ENCODE data around the gene SLC25A43.

The SLC25A43 gene

DNA sequence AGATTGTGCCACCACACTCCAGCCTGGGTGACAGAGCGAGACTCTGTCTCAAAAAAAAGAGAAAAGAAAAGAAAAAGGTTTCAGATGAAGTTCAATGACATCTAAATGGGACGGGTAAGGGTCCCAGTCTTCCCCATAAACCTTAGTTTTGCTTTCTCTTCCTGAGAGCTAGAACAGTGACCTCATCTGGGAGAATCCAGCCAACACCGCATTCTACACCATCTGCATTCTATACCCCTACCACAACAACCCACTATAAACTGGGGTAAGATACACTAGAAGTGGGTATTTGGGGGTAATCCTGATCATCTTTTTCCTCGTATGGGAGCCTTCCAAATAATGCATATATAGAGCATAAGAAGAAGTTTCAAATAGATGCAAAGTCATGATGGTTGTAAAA lies 18.2 kb downstream of the SLC25A43 start:
- ChIA-PET CTCF (no interaction called here), POLR2A (no interaction called here)
- H3K4me3 ChIP-seq (ENCODE audit: low read depth, low read length), result no peak overlapping the region
- TF ChIP-seq, protein P1, sequence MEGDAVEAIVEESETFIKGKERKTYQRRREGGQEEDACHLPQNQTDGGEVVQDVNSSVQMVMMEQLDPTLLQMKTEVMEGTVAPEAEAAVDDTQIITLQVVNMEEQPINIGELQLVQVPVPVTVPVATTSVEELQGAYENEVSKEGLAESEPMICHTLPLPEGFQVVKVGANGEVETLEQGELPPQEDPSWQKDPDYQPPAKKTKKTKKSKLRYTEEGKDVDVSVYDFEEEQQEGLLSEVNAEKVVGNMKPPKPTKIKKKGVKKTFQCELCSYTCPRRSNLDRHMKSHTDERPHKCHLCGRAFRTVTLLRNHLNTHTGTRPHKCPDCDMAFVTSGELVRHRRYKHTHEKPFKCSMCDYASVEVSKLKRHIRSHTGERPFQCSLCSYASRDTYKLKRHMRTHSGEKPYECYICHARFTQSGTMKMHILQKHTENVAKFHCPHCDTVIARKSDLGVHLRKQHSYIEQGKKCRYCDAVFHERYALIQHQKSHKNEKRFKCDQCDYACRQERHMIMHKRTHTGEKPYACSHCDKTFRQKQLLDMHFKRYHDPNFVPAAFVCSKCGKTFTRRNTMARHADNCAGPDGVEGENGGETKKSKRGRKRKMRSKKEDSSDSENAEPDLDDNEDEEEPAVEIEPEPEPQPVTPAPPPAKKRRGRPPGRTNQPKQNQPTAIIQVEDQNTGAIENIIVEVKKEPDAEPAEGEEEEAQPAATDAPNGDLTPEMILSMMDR (IDR thresholded peaks at IDR 0.05; ENCODE audit: insufficient read depth, low read length, missing control alignments), result no peak
- no peak for DNase-seq (ENCODE audit: low read depth, low spot score)

DNA sequence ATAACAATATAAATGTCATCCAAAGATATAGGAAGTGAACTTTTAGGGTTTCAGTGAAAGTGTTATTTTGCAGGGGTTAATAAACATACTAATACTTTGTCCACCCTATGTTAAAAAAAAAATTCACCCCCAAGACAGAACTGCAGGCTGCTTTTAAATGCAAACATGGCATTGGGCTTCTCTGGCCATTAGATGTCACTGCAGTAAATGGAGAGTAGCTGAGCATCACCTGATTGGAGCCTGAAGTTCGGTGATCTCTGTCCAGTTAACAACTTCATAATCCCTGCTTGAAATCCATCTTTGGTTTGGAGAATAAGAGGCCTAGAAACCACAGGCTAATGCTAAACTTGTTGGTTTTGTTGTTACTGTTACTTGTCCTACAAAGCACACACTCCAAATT lies 18.7 kb downstream of the SLC25A43 start:
- ChIA-PET CTCF (no interaction called here), POLR2A (no interaction called here)
- no peak for DNase-seq (ENCODE audit: low read depth, low spot score)
- no peak overlapping the region for H3K4me3 ChIP-seq (ENCODE audit: low read depth, low read length)
- TF ChIP-seq, protein P1 (IDR thresholded peaks at IDR 0.05; ENCODE audit: insufficient read depth, low read length, missing control alignments), result no peak

DNA sequence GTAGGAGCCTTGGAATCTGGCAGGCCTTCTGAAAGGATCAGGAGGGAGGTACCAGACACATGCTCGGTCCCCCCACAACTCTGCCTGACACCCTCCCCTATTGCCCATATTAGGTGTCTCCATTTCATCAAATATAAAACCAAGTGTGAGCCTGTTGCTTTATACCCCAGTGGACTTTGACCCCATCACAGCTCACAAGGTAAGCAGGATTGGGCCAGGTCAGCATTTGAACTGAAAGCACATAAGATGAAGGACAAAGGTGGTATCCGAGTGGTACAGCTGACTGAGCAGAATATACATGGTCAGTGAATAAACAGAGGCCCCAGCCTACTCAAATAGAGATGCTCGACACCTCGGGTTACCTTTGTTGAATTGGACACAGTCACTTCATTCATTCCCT lies 20.0 kb downstream of the SLC25A43 start:
- H3K4me3 ChIP-seq (ENCODE audit: low read depth, low read length), result no peak overlapping the region
- POLR2A ChIA-PET, result no interaction called here
- TF ChIP-seq, protein P1 (IDR thresholded peaks at IDR 0.05; ENCODE audit: insufficient read depth, low read length, missing control alignments), result no peak
- CTCF ChIA-PET, result no interaction called here
- DNase-seq (ENCODE audit: low read depth, low spot score), result no peak

DNA sequence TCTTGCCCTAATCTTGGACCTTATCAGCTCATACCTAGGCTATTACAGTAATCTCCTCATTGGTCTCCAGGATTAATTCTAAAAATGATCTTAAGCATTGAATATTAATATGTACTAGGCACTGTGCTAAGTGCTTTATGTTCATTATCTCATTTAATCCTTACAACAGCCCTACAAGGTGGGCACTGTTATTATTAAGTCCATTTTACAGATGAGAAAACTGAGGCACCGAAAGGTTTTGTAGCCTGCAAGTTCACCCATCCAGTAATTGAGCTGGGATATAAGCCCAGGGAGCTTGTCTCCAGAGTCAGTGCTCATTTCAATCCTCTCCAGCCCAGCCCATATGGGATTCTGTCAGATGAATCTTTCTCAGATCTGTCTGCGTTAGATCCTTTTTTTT lies 20.8 kb downstream of the SLC25A43 start:
- ChIA-PET CTCF (no interaction called here), POLR2A (no interaction called here)
- no peak for DNase-seq (ENCODE audit: low read depth, low spot score)
- TF ChIP-seq, protein P1 (IDR thresholded peaks at IDR 0.05; ENCODE audit: insufficient read depth, low read length, missing control alignments), result no peak
- H3K4me3 ChIP-seq (ENCODE audit: low read depth, low read length), result no peak overlapping the region

DNA sequence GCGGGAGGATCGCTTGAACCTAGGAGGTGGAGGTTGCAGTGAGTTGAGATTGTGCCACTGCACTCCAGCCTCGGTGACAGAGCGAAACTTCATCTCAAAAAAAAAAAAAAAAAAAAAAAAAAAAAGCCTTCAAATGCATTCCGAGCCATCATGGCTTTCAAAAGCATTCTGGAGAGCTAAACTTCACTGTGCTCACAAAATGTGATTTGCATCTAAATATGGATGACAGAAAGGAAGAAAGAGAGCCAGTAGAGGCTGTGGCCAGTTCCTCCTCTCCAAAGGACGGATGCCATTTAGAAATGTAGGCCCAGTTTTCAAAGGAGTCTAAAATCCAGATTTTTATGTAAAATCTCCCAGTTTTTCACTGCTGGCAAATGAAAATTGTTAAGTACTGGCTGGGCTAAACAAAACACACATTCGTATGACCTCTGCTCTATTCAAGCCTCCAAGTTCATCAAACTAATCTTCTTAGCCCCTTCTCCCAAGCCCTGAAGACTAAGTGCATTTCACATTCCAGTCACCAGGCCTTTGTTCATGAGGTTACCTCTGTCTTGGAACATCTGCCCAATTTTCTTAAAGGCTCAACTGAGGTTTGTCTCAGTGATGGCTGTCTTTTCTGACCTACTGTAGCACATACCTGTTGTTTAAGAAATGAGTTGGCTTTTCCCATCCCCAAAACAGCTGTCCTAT lies 22.0 kb downstream of the SLC25A43 start:
- TF ChIP-seq, protein P1 (IDR thresholded peaks at IDR 0.05; ENCODE audit: insufficient read depth, low read length, missing control alignments), result no peak
- ChIA-PET POLR2A (no interaction called here), CTCF (no interaction called here)
- no peak for DNase-seq (ENCODE audit: low read depth, low spot score)
- no peak overlapping the region for H3K4me3 ChIP-seq (ENCODE audit: low read depth, low read length)

DNA sequence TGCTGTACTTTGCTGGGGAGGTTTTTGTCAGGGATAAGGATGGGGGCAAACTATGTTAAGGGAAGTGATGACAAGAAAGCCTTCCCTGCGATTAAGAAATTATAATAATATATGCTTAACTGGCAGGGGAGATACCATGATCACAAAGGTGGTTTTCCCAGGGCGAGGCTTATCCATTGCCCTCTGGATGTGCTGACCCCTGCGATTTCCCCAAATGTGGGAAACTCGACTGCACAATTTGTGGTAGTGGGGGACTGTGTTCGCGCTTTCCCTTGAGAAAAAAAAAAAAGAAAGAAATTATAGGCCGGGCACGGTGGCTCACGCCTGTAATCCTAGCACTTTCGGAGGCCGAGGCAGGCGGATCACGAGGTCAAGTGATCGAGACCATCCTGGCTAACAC lies 24.5 kb downstream of the SLC25A43 start:
- ChIA-PET CTCF (no interaction called here), POLR2A (no interaction called here)
- H3K4me3 ChIP-seq (ENCODE audit: low read depth, low read length), result no peak overlapping the region
- no peak for DNase-seq (ENCODE audit: low read depth, low spot score)
- TF ChIP-seq, protein P1 (IDR thresholded peaks at IDR 0.05; ENCODE audit: insufficient read depth, low read length, missing control alignments), result no peak
